K562 (cell line): ENCODE measurements around the gene AP2S1. TPM values are rescaled to one million over a fixed set of nuclear protein-coding genes. Genes with fewer than 3 reads are reported as not detected.

ENCODE experiments used
- BHLHE40 ChIP-seq: IDR thresholded peaks from 2 replicates; pipeline ENCODE4 v1.6.1; 2011; ENCODE audit warnings: low read length, improper control_type of control experiment
- CSDE1 ChIP-seq, 2 experiments: fragments of 450-650 bp; IDR thresholded peaks; 2 replicates each; pipeline ENCODE4 v1.6.1; 2016; ENCODE audit warnings: mild to moderate bottlenecking in 1 of 2
- ELF2 ChIP-seq: fragments of 250-450 bp; sonication (Bioruptor Pico); IDR thresholded peaks from 2 replicates; pipeline ENCODE4 v1.5.0; 2021; ENCODE audit warnings: mild to moderate bottlenecking
- ETV6 ChIP-seq, 3 experiments: fragments of 150-350 bp in 1 of 3; sonication (generic) in 1 of 3; formaldehyde crosslinking in 1 of 3; IDR thresholded peaks; 2 replicates each; pipeline versions ENCODE4 v1.6.1 to v1.8.0; 2014 to 2022; ENCODE audit warnings: borderline replicate concordance in 2 of 3, low read depth in 2 of 3, antibody characterized with exemption in 1 of 3, low read length in 1 of 3, mild to moderate bottlenecking in 1 of 3, missing genetic modification reagents in 1 of 3
- FOSL1 ChIP-seq: fragments of 200-800 bp; sonication (Bioruptor generic); conservative IDR thresholded peaks from 2 replicates; pipeline ENCODE4 v1.6.1; 2016; ENCODE audit warnings: missing genetic modification characterization, missing compliant biosample characterization
- HNRNPLL ChIP-seq: fragments of 200-400 bp; formaldehyde crosslinking; IDR thresholded peaks from 2 replicates; pipeline ENCODE4 v1.6.1; 2017; ENCODE audit warnings: low read length, low read depth, mild to moderate bottlenecking; ENCODE audit not compliant: poor library complexity, severe bottlenecking
- LCOR ChIP-seq: sonication (generic); formaldehyde crosslinking; IDR thresholded peaks from 2 replicates; pipeline ENCODE4 v1.8.0; 2022; ENCODE audit warnings: mild to moderate bottlenecking, missing genetic modification reagents
- MAX ChIP-seq: sonication (generic); formaldehyde crosslinking; IDR thresholded peaks from 2 replicates; pipeline ENCODE4 v1.9.0; 2022; ENCODE audit warnings: mild to moderate bottlenecking, missing genetic modification reagents
- NCOA1 ChIP-seq: fragments of 450-650 bp; IDR thresholded peaks from 2 replicates; pipeline ENCODE4 v1.6.1; 2016; ENCODE audit warnings: low read depth
- POLR2H ChIP-seq: IDR thresholded peaks from 2 replicates; pipeline ENCODE4 v1.6.1; 2016; ENCODE audit warnings: missing genetic modification characterization, low read depth, mild to moderate bottlenecking, control low read depth, missing compliant biosample characterization, moderate library complexity
- PURB ChIP-seq: sonication (generic); formaldehyde crosslinking; IDR thresholded peaks from 2 replicates; pipeline ENCODE4 v1.9.0; 2021; ENCODE audit warnings: low read depth, mild to moderate bottlenecking, missing genetic modification reagents
- RB1 ChIP-seq: fragments of 450-650 bp; IDR thresholded peaks from 2 replicates; pipeline ENCODE4 v1.6.1; 2017; ENCODE audit warnings: low read depth, mild to moderate bottlenecking
- RBM22 ChIP-seq: fragments of 200-400 bp; formaldehyde crosslinking; IDR thresholded peaks from 2 replicates; pipeline ENCODE4 v1.6.1; 2018; ENCODE audit warnings: low read length, low read depth; ENCODE audit not compliant: poor library complexity, severe bottlenecking
- TFE3 ChIP-seq: fragments of 450-650 bp; formaldehyde crosslinking; IDR thresholded peaks from 2 replicates; pipeline ENCODE4 v1.4.0; 2020; ENCODE audit warnings: mild to moderate bottlenecking, mixed read lengths
- THRAP3 ChIP-seq: fragments of 450-650 bp; IDR thresholded peaks from 2 replicates; pipeline ENCODE4 v1.6.1; 2016; ENCODE audit warnings: mild to moderate bottlenecking, inconsistent platforms, borderline replicate concordance
- YY1 ChIP-seq, 3 experiments: IDR thresholded peaks; 2 replicates each; pipeline ENCODE4 v1.6.1; 2011; ENCODE audit warnings: low read length in 2 of 3, mild to moderate bottlenecking in 2 of 3, moderate library complexity in 2 of 3, borderline replicate concordance in 1 of 3, control low read depth in 1 of 3, low read depth in 1 of 3; ENCODE audit not compliant: insufficient read depth in 3 of 3, insufficient replicate concordance in 2 of 3, control insufficient read depth in 1 of 3, insufficient read length in 1 of 3; ENCODE audit errors: extremely low read depth in 1 of 3
- ZFP36 ChIP-seq: fragments of 150-350 bp; IDR thresholded peaks from 2 replicates; pipeline ENCODE4 v1.6.1; 2018; ENCODE audit warnings: low read length, low read depth; ENCODE audit not compliant: partially characterized antibody
- ZNF174 ChIP-seq: fragments of 250-450 bp; sonication (Bioruptor Pico); IDR thresholded peaks from 2 replicates; pipeline ENCODE4 v1.4.0; 2020; ENCODE audit warnings: mild to moderate bottlenecking
- polyA plus RNA-seq, 8 experiments: library from polyadenylated mRNA; depleted of rRNA in 4 of 8; stranded (reverse) in 5 of 8; unstranded in 3 of 8; fragments of >200 nt; fragmentation: Nextera tagmentation in 2 of 8; fragmentation: Illumina TruSeq in 1 of 8; extraction: Ambion mirVana in 2 of 8; extraction: Trizol in 1 of 8; gene quantifications; 2 replicates each; pipeline versions ENCODE4 v1.2.1 to v1.2.3, GENCODE V29; 2011 to 2014; ENCODE audit warnings: inconsistent platforms in 1 of 8, missing spikeins in 1 of 8
- total RNA-seq, 7 experiments: library from RNA; depleted of rRNA in 6 of 7; stranded (reverse); fragments of >200 nt in 6 of 7; fragmentation: Illumina TruSeq in 2 of 7; extraction: Trizol in 2 of 7; gene quantifications; 2 replicates each; pipeline versions ENCODE4 v1.2.1 to v1.2.3, GENCODE V29; 2011 to 2021; ENCODE audit warnings: low replicate concordance in 1 of 7
- TF ChIP-seq, protein P1 (sequence below): IDR thresholded peaks from 2 replicates; pipeline ENCODE4 v1.6.1; 2011; ENCODE audit warnings: borderline replicate concordance, low read depth, mild to moderate bottlenecking, moderate library complexity, low read length; ENCODE audit not compliant: insufficient read depth, poor library complexity, severe bottlenecking
- TF ChIP-seq, protein P2 (sequence below): fragments of 250-450 bp; sonication (Bioruptor Pico); IDR thresholded peaks from 2 replicates; pipeline ENCODE4 v1.8.0; 2021; ENCODE audit warnings: moderate library complexity, mild to moderate bottlenecking, inconsistent platforms

Gene AP2S1
- total and polyA plus RNA-seq, 9 of the 15 experiments (the other 6 are each of a cell fraction or from before 2014, with no cell fraction given) = 32.4 to 294 (median 136) TPM

- TF ChIP-seq ELF2 (CRISPR knock-in tag) = peak; percentile 75
- peak; percentile 79 for TF ChIP-seq LCOR
- peak; percentile 17 for TF ChIP-seq ZFP36
- TF ChIP-seq, protein P1, sequence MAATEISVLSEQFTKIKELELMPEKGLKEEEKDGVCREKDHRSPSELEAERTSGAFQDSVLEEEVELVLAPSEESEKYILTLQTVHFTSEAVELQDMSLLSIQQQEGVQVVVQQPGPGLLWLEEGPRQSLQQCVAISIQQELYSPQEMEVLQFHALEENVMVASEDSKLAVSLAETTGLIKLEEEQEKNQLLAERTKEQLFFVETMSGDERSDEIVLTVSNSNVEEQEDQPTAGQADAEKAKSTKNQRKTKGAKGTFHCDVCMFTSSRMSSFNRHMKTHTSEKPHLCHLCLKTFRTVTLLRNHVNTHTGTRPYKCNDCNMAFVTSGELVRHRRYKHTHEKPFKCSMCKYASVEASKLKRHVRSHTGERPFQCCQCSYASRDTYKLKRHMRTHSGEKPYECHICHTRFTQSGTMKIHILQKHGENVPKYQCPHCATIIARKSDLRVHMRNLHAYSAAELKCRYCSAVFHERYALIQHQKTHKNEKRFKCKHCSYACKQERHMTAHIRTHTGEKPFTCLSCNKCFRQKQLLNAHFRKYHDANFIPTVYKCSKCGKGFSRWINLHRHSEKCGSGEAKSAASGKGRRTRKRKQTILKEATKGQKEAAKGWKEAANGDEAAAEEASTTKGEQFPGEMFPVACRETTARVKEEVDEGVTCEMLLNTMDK = peak; percentile 77
- TF ChIP-seq CSDE1 (IDR thresholded peaks at IDR 0.05) = peak in 1 of 2 experiments; percentile 67; a peak in 2 of 4 replicates
- TF ChIP-seq MAX = peak; percentile 86
- peak; percentile 78; the same call in 1 of the 2 replicates for TF ChIP-seq THRAP3
- no peak for TF ChIP-seq NCOA1
- peak; percentile 81 for TF ChIP-seq BHLHE40
- peak; percentile 71 for TF ChIP-seq HNRNPLL
- TF ChIP-seq ETV6 (IDR thresholded peaks at IDR 0.05; ENCODE audit: borderline replicate concordance in 1 of 2, low read depth in 2 of 2, low read length in 1 of 2) = peak in 1 of 2 experiments; percentile 77; a peak in 1 of 4 replicates
- no peak for TF ChIP-seq ETV6 (CRISPR knock-in tag; IDR thresholded peaks at IDR 0.05; ENCODE audit: borderline replicate concordance)
- no peak for TF ChIP-seq ZNF174 (CRISPR knock-in tag)
- TF ChIP-seq FOSL1 = no peak
- peak in 1 of 3 experiments; percentile 45 for TF ChIP-seq YY1 (IDR thresholded peaks at IDR 0.05; ENCODE audit: borderline replicate concordance in 1 of 3, control insufficient read depth in 1 of 3, extremely low read depth in 1 of 3, insufficient read depth in 3 of 3, insufficient read length in 1 of 3, insufficient replicate concordance in 2 of 3, low read depth in 1 of 3, low read length in 2 of 3)
- no peak for TF ChIP-seq TFE3 (CRISPR knock-in tag)
- peak; percentile 98 for TF ChIP-seq POLR2H (tag)
- TF ChIP-seq PURB (CRISPR knock-in tag) = no peak
- TF ChIP-seq RB1 = peak; percentile 66
- TF ChIP-seq, protein P2, sequence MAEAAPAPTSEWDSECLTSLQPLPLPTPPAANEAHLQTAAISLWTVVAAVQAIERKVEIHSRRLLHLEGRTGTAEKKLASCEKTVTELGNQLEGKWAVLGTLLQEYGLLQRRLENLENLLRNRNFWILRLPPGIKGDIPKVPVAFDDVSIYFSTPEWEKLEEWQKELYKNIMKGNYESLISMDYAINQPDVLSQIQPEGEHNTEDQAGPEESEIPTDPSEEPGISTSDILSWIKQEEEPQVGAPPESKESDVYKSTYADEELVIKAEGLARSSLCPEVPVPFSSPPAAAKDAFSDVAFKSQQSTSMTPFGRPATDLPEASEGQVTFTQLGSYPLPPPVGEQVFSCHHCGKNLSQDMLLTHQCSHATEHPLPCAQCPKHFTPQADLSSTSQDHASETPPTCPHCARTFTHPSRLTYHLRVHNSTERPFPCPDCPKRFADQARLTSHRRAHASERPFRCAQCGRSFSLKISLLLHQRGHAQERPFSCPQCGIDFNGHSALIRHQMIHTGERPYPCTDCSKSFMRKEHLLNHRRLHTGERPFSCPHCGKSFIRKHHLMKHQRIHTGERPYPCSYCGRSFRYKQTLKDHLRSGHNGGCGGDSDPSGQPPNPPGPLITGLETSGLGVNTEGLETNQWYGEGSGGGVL (CRISPR knock-in tag) = no peak
- peak; percentile 98 for TF ChIP-seq RBM22
Measured at GRCh38 chr19:46788262-46788967, 62.2 kb downstream of the AP2S1 start, which contains the start of gene SLC1A5 (continued).
